HG03520 (cell line): ENCODE results near the gene NOL11.
"Not testable (repeated sequence)": the region's sequence is repeated elsewhere in the genome, so short reads cannot be mapped to it uniquely, and the experiment has no call there.

Experiments
- ATAC-seq: cut with Tn5 transposase; IDR thresholded peaks from one replicate; pipeline ENCODE4 v1.9.1; 2021; ENCODE audit warnings: mild to moderate bottlenecking, moderate library complexity; ENCODE audit not compliant: unreplicated experiment

Gene NOL11

DNA sequence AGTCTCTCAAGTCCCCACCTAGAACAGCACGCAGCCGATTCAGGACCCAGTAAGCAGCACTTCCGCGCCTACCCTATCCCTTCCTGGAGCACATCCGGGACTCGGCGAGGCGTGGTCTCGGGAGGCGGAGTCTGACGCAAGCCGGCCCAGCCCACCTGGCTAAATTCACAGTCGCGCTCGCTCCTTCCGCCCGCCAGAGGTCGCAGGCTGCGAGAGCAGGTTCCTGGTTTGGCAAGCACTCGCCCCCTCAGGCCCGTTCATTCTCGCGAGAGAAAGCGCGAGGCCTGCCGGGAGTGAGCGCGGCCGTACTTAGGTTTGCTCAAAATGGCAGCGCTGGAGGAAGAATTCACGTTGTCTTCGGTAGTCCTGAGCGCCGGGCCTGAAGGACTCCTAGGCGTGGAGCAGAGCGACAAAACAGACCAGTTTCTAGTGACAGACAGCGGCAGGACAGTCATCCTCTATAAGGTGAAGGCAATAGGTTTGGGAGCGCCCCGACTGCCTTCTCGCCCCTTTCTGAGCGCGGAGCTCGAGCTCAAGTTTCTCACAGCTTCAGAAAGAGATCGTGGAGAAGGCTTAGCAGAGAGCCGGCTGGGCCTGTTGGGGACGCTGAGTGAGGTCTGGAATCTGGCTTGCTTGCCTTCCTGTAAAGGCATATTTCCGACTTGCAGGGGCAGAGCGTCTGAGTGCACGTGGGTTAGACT is at the start of gene NOL11:
Gene NOL11, plus strand, starts transcription at position 313 of the 701 bp plus-strand sequence. Its CDS starts 12 bp downstream, at position 325.
- ATAC-seq: peak; percentile 96

- no peak for ATAC-seq
Measured at GRCh38 chr17:67671493-67671892, 46.2 kb upstream of the NOL11 start.

- no peak for ATAC-seq
Measured at GRCh38 chr17:67672592-67673335, 45.0 kb upstream of the NOL11 start.

- no peak for ATAC-seq
Measured at GRCh38 chr17:67675481-67675880, 42.3 kb upstream of the NOL11 start.

DNA sequence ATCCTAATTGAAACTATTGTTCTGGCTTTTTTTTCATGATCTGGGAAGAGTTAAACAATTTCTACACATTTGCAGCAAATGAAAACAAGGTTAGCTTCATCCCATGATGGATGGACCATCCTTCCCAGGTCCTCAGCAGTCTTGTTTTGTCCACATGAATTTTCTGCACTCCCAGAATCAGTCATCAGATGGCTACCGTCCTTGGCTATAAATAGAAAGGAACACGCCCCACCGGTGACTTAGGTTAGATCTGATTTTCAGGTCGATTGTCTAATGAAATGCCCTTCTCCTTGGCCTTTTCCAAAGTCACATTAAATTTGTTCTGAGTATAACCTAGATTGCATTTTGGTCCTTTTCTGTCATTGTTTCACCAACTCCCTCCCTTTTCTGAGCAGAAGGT is 41.4 kb upstream of the NOL11 start:
- ATAC-seq: no peak

DNA sequence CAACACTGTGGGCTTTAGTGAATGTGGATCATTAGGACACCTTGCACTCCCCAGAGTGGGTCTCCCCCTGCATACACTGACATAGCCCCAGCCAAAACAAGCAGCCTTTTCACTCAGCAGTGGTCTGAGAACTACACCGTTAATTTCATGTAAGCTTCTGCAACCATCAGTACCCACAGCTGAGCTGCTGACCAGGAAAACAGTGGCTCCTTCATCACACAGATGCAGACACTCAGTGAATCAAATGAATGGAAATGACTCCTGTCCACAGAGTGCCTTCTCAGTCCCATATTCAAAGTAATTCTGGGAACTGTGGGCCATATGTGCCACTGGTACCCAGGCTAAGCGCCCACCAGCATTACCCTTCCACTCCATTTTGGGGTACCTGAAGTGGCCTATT is 39.3 kb upstream of the NOL11 start:
- ATAC-seq: no peak

DNA sequence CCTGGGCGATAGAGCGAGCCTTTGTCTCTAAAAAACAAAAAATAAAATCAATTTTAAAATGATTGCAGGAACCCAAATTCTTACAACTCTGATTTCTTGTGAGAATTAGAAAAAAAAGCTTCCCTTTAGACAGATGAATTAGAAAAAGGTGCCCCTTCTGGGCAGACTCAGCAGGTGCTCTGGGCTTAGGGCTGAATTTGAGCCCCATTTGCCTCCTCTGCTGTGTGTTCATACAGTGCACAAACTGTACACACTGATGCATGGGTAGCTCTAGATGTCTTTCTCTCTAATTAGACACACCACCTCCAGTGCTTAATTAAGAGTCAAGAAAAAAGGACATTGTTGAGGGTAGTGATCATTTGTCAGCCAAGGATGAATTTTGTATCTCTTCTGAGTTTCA is 38.5 kb upstream of the NOL11 start:
- ATAC-seq: no peak

DNA sequence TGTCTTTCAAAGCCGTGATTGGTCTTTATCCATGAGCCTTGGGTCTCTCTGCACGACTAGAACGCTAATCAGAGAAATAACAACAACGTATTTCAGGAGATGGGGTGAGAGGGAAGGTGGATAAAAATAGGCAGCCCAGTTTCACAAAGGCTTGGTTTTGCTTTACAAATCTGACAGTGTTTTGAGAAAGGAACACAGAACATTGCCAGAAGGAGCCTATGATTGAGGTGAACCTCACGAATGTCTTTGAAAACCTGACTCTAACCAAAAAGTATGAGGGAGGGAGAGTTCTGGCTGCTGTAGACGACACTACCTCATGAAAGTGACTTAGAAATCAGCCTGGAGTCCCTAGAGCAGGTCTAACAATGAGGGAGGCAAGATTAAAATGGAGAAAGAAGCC is 38.0 kb upstream of the NOL11 start:
- ATAC-seq: no peak

- ATAC-seq: no peak
Measured at GRCh38 chr17:67680445-67681224, 37.1 kb upstream of the NOL11 start.

DNA sequence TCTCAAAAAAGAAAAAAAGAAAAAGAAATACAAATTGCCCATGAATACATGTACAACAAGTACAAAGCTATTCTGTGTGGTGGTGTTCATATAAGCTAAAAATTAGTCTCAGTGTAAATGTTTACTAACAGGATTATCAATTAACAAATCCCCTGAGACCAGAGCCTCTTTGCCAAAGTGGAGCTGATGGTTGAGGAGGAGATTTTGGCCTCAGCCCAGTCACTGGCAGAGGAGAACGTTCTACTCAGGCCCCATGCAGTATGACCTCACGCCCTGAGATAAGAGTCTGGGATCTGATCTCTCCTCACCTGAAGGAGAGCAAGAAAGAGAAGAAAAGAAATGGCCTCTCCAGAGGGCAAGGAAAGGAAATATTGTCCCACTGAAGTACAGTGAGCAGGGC is 35.5 kb upstream of the NOL11 start:
- no peak for ATAC-seq

GRCh38 chr17:67685351-67685750 is 32.4 kb upstream of the NOL11 start:
- ATAC-seq: no peak

- no peak for ATAC-seq
Measured at GRCh38 chr17:67686241-67686640, 31.5 kb upstream of the NOL11 start.

GRCh38 chr17:67687511-67687910 is 30.2 kb upstream of the NOL11 start:
- no peak for ATAC-seq

DNA sequence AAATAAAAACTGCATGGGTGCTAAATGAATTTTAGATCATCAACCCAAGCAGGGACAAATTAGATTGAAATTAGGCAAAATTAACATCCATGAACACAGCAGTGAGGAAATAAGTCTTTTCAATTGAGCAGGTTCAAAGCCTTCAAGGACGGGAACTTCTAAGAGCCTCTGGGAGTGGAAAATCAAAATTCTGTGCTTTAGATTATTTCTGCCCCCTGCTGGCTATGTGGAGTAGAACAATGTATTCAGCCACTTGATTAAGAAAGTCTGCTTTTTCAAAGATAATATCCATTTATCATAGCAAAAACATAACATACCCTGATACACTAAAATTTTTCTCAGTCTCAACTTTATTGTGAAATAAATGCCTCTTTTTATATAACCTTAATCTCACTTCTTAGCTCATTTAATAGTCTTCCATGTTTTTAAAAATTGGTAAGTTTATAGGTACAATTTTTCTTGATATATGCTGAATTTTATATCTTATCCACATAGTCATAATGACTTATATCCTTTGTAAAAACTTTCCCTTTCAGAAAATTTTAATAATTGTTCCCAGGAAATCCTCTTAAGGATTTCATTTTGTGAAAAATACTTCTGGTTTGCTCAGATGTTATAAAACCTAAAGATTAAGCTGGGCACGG is 28.1 kb upstream of the NOL11 start:
- no peak for ATAC-seq

GRCh38 chr17:67693811-67694210 is 23.9 kb upstream of the NOL11 start:
- no peak for ATAC-seq

DNA sequence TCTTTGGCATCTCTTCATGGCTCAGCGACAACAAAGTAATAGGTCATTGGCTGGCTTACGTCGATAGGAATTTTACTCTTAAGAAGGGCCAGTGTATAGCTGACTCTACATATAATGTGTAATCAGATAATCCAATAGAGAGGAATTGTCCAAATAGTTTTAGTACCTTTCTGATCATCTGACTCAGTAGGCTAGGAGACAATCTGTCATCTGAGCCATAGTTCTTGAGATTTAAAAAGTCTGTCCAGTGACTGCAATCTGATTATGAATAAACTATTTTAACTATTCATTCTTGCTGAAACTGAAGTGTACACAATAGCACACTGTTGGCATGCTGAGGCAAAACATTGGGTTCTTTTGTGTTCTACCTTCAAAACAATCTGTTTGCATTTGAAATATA is 21.4 kb upstream of the NOL11 start:
- ATAC-seq: no peak

- no peak for ATAC-seq
Measured at GRCh38 chr17:67696853-67697498, 20.8 kb upstream of the NOL11 start.

GRCh38 chr17:67700037-67700724 is 17.6 kb upstream of the NOL11 start:
- ATAC-seq: no peak

DNA sequence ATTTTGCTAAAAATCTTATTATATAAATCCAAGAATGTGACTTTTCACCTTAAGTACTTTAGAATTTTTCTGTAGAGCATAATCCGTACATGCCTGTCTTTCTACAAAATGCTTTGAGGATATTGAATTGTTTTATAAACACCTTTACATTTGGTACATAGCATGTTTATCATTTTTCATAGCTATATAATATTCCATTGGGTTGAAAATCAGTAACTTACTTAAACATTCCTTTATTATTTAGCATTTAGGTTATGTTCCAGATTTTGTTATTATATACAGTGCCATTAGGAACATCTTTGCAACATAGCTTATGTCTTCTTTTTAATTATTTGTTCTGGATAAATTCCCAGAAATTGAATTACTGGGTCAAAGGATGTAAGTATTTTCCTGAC is 17.0 kb upstream of the NOL11 start:
- no peak for ATAC-seq

DNA sequence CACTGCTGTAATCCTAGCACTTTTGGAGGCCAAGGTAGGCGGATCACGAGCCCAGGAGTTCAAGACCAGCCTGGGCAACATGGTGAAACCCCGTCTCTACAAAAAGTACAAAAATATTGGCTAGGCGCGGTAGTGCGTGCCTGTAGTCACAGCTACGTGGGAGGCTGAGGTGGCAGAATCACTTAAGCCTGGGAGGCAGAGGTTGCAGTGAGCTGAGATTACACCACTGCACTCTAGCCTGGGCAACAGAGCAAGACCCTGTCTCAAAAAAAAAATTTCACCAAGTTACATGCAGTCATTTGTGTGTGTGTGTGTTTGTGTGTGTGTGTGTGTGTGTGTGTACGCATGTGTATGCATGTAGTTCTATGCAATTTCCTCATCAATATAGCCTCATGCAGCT is 14.9 kb upstream of the NOL11 start:
- not testable (repeated sequence) for ATAC-seq
